ENCODE measurements around the gene COL6A3.

COL6A3 gene, protein sequence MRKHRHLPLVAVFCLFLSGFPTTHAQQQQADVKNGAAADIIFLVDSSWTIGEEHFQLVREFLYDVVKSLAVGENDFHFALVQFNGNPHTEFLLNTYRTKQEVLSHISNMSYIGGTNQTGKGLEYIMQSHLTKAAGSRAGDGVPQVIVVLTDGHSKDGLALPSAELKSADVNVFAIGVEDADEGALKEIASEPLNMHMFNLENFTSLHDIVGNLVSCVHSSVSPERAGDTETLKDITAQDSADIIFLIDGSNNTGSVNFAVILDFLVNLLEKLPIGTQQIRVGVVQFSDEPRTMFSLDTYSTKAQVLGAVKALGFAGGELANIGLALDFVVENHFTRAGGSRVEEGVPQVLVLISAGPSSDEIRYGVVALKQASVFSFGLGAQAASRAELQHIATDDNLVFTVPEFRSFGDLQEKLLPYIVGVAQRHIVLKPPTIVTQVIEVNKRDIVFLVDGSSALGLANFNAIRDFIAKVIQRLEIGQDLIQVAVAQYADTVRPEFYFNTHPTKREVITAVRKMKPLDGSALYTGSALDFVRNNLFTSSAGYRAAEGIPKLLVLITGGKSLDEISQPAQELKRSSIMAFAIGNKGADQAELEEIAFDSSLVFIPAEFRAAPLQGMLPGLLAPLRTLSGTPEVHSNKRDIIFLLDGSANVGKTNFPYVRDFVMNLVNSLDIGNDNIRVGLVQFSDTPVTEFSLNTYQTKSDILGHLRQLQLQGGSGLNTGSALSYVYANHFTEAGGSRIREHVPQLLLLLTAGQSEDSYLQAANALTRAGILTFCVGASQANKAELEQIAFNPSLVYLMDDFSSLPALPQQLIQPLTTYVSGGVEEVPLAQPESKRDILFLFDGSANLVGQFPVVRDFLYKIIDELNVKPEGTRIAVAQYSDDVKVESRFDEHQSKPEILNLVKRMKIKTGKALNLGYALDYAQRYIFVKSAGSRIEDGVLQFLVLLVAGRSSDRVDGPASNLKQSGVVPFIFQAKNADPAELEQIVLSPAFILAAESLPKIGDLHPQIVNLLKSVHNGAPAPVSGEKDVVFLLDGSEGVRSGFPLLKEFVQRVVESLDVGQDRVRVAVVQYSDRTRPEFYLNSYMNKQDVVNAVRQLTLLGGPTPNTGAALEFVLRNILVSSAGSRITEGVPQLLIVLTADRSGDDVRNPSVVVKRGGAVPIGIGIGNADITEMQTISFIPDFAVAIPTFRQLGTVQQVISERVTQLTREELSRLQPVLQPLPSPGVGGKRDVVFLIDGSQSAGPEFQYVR (N-terminal part only)

DNA sequence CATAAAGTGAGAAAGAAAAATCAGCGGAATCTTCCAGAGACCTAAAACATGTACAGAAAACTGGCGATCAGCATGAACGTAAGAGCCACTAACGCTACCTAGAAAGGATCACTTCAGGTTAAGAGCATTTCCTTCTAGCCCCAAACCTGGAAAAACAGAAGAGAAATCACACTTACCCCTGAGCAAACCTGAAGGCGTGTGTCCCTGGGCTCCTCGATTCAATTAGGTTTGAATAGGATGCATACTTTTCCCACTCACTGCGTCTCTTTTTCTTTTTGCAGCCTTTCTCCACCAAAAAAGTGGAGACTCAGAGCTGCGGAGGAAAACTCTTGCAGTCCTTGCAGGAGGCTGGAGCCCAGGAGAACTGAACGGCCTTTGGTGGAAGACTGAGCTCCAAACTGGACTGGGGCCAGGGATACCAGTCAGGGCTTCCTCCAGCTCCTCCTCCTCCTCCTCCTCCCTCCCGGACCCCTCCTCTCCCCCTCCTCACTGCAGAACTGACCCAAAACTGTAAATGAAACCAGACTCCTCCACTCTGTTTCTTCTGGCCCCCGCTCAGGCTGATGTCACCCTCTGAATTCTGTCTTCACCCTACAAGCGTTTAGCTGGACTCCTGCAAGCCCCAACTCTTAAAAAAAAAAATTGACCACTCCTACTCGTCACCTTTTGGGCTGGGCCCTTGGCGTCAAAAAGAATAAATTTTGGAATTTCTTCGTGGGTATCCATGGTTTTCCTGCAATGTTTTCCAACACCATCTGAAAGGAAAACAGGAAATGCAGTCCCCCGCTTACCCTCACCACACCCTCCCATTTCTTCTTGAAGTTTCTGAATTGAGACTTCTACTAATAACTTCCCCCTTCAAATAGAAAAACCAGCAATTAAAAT lies at the start of gene COL6A3:
COL6A3 (minus strand) TSS at position 388 of the 885 bp plus-strand sequence. CDS start 17,347 bp downstream, outside the sequence.
- DNase-seq, result peak; percentile 93

DNA sequence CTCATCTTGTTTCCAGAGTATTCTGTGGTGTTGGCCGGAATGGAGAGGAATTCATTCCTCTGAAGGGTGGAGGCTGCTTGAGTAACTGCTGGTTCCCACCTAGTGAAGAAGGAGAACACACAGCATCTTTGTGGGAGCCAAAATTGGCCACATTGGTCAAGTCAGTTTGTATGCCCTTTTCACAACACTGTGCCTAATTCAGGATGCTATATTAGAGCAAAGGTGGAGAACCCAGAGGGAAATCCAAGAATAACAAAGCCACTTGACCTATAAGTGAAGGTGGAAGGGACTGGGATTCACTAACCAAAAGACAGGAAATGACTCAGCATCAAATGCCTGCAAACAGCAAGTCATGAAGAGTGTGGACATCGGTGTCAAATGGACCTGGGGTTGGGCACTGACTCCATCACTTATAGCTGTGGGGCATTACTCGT lies 45.8 kb upstream of the COL6A3 start:
- no peak for DNase-seq

DNA sequence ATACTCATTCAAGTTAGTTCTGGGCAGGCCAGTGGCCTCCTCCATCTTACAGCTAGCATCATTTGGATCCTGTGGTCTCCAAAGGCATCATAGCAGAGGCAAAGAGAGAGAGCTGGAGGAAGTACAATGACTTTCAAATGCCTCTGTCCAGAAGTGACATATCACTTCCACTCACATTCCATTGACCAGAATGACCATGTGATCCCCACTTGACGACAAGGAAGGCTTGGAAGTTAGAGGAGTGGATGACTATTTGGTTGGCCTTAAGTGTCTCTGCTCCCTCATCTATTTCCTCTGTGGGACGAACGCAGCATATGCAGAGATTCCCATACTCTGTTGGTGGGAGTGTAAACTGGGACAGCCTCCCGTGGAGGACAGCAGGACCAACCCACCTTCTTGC lies 45.3 kb upstream of the COL6A3 start:
- no peak for DNase-seq

DNA sequence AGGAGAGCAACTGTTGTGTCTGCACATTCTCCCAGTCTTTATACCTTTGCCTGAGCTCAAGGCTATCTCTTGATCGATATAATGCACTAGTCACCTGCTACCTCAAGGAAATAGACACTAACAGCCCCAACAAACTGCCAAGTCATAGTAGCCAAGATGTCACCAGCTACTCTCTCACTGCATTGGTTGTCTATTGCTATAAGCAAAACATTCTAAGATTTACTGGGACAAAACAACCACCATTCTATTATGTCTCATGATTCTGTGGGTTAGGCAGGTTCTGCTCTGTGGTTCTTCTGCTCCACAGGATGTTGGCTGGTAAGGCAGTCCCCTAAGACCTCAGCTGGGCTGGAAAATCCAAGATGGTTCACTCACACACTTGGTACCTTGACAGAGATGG lies 44.6 kb upstream of the COL6A3 start:
- DNase-seq, result no peak

DNA sequence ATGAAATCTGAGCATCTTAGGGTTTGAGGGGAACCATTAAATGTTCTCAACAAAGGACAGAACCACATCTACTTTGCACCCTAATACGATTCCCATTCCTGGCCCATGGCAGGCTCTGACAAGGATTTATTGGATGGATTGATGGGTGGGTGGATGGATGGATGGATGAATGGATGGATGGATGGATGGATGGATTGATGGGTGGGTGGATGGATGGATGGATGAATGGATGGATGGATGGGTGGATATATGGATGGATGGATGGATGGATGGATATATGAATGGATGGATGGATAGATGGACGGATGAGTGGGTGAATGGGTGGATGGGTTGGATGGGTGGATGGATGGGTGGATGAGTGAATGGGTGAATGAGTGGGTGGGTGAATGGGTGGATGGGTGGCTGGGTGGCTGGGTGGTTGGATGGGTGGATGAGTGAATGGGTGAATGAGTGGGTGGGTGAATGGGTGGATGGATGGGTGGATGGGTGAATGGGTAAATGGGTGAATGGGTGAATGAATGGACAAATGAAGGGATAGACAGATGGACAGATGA lies 43.5 kb upstream of the COL6A3 start:
- DNase-seq, result no peak

DNA sequence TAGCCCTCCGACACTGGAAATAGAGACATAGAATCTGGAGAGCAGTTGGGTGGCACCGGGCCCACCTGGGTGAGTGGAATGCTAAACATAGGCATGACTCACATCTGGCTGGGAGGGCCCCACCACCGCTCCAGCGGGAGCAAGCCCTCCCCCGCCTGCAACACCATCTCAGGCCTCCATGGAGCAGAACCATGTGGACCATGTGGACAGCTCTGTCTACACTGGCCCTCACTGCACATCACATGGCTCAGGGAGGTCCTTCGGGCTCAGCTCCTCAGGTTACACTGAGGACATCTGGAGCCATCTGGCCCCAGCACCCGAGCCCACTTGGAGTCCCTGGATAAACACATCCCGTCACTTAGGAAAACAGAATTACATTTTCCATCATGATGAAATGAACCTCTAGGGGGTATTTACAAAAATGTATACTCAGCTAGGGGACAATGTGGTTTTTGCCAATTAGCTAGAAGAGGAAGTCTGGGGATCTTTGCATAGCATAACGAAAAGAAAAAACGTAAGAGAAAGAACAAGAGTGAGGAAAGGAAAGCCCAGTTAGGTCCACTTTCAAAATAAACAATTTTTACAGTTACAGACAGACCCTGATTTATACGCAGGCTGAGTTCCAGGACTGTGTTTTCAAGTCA lies 42.4 kb upstream of the COL6A3 start:
- no peak for DNase-seq

DNA sequence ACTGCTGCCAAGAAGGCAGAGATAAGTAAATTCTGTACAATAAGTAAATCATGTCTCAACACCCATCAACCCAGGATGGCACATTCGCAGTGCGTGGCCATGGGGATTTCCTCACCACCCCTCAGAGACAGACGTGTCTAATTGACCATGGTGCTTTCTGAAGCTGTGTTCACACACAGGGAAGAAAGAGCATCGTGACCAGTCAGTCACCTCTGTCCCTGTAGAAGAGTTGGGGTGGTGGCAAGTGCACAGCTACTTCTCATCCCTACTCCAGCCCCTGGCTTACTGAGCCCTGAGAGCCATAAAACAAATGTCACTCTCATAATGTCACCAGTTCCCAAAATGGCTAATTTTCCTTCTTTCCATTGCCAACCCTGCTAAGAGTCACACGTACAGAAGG lies 41.8 kb upstream of the COL6A3 start:
- no peak for DNase-seq

DNA sequence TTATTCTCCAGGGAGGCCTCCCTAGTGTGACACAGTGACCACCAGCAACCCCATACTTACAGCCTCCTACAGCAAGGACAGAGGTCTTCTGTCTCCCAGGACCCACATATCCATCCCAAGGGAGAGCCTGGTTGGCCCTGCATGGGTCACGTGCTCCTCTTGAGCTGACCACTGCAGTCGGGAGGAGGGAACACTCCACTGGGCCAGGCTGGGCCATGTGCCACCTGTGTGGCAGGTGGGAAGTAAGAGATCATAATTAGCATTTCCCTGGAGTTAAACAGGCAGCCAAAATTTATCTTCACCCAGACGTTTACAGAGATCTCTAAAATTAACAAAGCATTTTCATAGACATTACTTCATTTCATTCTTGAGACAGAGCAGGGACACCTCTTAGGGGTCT lies 39.7 kb upstream of the COL6A3 start:
- no peak for DNase-seq

DNA sequence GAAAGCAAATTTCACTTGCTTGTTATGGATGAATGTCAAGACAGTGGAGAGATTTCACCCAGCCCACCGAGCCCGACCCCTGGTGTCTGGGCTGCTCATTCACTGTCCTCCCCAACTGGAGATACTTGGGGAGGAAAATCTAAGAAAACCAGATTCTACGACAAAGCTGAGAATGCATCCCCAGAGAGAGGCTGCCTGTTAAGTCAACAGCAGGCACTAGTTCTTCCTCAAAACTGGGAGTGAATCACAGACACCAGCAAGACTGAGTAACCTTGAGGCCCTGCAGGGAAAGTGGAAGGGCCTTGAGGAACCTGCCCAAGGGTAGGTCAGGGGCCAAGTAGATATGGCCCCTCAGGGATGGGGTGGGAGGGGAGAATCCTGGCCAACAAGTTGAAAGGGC lies 38.9 kb upstream of the COL6A3 start:
- no peak for DNase-seq

DNA sequence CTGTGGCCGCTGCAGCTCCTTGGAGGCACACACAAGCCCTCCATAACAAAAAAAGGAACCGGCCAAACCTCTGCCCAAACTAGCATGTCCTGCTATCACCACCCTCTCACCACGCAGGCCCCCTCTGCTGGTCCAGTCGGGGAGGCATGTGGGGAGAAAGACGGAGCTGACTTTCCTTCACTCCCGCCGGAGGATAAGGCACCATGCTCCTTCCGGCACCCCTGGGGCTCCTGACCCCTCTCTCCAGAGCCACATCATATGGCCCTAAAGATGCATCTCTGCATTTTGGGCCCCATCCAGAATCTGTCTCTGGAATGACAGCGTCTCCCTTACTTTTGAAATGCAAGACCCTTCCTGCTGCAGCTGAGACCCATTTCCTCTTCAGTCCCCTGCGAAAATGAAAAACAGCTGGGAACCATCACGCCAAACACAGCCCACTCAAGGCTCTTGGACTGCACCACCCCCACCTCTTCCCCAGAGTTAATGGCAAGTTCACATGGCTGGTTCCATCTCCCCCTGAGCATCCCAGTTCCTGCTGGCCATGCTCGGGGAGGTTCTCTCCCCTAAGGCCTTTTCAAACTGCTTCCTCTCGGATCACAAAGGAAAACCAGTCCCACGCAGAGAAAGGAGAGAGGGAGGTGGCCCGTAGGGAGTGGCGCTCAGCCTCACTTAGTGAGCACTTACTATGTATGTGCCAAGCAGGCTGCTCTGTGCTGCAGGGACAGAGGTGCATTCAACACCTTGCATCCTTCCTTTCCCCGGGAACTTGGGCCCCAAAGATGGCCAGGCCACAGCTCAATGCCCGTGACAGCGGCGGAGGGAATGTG lies 37.9 kb upstream of the COL6A3 start:
- no peak for DNase-seq

DNA sequence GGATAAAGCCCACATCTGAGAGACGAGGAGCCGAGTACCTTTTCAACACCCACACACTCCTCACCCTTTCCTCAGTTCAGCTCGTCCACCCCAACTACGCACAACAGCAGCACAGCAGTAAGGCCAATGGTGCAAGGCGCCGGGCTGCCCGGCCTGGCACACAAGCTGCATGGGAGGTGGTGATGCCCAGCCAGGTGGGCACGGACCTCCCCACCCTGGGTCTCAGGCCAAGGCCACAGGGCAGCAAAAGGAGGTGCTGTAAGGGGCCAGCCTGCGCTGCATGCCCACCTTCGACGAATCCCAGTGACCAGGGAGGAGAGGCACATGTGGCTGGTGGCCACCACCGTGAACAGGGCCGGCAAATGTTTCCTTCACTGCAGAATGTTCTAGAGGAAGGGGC lies 36.6 kb upstream of the COL6A3 start:
- no peak for DNase-seq

DNA sequence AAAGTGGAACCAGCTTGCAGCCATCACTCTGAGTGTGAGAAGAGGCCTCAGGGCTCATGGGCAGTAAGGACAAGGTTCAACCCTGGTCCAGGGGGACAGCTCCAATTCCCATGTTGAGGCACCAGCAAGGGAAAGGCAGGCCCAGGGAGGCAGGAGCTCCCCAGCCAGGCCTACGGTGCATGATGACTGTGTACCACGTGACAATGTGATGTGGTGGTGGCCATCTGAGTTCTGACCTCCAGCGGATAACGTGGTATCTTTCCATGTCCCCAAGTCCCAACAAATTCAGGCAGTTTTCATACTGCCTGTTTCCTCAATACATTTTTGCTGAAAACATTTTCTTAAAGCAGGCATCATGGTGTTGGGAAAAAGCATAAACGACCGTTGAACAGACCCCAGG lies 36.1 kb upstream of the COL6A3 start:
- DNase-seq, result no peak

DNA sequence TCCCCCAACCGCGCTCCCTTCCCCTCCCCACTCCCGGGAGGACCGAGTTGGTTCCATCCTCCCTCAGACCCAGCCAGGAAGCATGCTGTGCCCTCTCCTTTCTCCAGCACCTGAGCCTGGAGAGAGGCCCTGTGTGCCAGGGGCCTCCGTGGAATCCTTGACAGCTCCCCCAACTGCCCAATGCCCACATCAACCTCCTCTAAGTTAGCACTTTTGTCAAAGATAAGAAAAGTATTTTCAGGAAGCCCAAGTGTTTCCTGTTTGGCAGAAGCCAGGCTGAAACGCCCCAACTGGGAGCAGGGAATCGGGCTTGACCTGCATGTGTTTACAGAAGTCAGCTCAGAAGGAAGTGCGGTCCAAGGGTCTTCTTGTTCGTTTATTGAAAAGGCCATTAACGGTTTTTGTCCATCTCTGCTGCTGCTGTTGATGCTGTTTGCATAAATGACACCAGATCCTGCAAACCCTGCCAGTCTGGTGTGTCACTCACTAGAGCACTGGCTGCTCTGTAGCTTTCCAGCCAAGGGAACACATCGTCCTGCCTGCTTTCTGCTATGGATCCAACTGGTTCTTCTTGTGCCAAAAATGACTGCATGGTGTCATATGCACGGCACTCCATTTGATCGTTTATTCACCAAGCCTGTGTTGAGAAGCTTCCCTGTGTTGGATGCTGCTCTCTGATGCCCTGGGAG lies 35.4 kb upstream of the COL6A3 start:
- no peak for DNase-seq

DNA sequence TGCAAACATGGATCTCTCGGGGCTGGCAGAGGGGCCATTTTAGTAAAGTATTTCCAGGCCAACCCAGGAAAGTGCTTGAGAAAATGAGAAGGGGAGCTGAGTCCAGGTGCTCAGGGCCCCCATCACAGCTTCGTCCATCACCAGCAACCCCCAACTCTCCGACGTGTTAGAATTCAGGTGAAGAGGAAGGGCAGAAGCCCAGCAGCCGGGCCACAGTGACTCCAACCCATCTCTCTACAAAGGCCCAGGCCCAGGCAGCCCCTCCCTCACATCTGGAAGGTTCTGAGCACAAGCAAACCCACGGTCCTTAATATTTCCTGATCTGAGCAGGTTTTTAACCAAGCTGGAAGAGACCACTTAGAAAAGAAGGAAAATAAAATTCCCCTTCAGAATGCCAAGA lies 34.7 kb upstream of the COL6A3 start:
- no peak for DNase-seq

DNA sequence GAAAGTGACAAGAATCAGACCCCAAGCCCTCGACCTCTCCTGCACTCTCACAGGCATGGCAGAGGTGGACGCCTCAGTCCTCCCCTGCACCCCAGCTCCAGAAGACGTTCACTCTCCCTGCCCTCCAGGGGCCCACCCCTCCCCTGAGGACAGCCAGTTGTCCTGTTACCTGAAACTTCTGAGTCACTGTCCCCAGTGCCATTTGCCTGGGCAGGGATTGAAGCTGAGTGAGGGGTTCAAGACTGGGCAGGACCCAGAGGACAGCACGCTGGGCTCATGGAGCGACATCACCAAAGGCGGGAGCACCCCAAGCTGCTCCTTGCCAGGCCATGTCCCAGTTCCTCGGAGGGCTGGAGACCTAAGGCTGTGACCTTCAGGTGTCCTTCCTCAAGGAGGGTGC lies 34.2 kb upstream of the COL6A3 start:
- no peak for DNase-seq

DNA sequence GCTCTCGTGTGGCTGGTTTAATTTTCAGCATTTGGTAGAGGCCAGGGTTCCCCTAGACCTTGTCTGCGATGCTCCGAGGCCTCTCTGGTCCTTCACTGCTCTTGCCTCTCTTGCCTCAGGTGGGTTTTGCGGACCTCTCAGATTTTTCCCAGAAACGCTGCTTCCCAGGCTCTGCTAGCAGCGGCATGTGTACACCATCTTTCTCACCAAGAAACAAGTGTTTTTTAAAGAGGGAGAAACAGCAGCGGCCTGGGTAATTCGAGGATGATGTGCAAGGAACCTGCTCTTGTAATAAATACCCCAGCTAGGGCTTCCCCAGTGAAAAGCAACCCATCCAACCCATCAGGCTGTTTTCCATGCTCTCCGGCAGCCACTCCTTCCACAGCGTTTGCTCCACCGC lies 33.5 kb upstream of the COL6A3 start:
- DNase-seq, result no peak

DNA sequence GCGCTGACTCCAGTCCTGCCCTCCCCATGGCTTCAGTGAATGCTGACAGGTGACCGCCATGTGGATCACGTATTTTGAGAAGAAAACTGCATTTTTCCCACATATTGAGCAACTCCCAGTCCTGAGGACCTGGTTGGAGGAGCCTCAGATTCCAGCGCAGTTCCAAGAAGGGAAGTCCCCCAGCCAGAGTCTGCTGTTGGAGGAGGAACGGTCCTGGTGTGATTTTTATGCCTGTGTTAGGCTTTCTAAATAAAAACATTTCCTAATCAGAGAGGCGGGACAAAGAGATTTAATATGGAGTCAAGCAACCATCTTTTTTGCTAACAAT lies 32.3 kb upstream of the COL6A3 start:
- DNase-seq, result no peak

DNA sequence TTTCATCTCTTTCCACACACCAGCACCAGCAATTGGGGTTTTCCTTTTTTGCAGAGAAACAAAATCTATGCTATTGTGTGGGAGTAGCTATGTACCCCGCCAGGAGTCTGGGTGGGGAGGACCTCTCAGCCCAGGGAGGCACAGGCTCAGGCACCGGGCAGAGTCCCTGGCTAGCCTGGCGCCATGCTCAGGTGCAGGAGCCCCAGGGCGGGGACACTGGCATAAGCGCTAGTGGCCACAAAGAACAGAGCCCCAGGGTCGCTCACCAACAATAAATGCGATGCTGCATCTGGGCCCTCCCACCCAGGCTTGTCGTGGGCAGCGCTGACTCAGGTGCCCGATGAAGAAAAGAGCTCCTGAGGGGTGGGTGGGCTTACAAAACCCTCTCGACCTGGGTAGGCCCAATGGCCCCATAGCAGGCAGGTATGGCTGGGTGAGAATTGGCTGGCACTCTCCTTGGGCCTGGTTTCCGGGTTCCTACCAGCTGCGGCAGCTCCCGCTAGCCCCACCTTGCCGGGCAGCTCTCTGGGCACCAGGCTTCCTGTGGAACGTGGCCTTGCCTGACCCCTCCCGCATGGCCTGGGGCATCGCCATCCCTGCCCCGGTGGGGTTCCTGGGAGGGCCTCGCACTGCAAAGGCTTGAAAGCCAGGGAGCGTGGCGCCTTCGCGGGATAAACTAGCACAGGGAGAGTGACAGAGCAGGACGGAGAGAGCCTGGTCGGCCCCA lies 31.8 kb upstream of the COL6A3 start:
- DNase-seq, result no peak

DNA sequence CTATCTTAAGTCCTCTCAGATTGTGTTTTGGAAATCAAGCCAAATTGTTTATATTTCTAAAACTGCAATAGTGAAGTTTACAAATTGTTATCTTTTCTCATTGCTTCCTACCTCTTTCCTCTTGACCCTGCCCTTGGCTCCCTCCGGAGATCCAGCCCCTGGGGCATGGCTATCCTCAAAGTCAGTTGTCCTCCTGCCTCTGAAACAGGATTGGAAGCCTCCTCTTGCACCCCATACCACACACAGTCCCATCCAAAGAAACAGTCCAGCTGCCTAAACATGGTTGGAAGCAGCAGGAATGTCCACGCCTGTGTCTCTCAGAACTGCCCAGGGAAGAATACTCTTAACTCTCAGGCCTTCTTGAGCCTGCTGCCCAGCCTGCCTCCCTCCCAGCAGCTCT lies 30.1 kb upstream of the COL6A3 start:
- DNase-seq, result no peak
